ENCODE results near the gene HNF4A. TPM values are rescaled to one million over a fixed set of nuclear protein-coding genes. Genes with fewer than 3 reads are reported as not detected.

HNF4A gene
- total RNA-seq, 1 donor: not detected

GRCh38 chr20:44429017-44429339 lies 73.5 kb downstream of the HNF4A start:
- no peak for DNase-seq (ENCODE audit: low read depth)
- no peak overlapping the region for H3K4me3 ChIP-seq (ENCODE audit: low read depth, low read length)
- no peak for TF ChIP-seq CTCF (IDR thresholded peaks at IDR 0.05; ENCODE audit: insufficient read depth, low read depth, low read length)

GRCh38 chr20:44429419-44430269 lies 74.1 kb downstream of the HNF4A start:
- no peak overlapping the region for H3K4me3 ChIP-seq (ENCODE audit: low read depth, low read length)
- no peak for DNase-seq (ENCODE audit: low read depth)
- no peak for TF ChIP-seq CTCF (IDR thresholded peaks at IDR 0.05; ENCODE audit: insufficient read depth, low read depth, low read length)

GRCh38 chr20:44430270-44431065 lies 75.0 kb downstream of the HNF4A start:
- H3K4me3 ChIP-seq (ENCODE audit: low read depth, low read length): no peak overlapping the region
- TF ChIP-seq CTCF (IDR thresholded peaks at IDR 0.05; ENCODE audit: insufficient read depth, low read depth, low read length): no peak
- DNase-seq (ENCODE audit: low read depth): no peak

- DNase-seq (ENCODE audit: low read depth): no peak
- no peak for TF ChIP-seq CTCF (IDR thresholded peaks at IDR 0.05; ENCODE audit: insufficient read depth, low read depth, low read length)
These were observed 75.6 kb downstream of the HNF4A start for GRCh38 chr20:44431118-44431501.

GRCh38 chr20:44431502-44432234 lies 76.2 kb downstream of the HNF4A start:
- no peak overlapping the region for H3K4me3 ChIP-seq (ENCODE audit: low read depth, low read length)
- DNase-seq (ENCODE audit: low read depth): no peak
- no peak for TF ChIP-seq CTCF (IDR thresholded peaks at IDR 0.05; ENCODE audit: insufficient read depth, low read depth, low read length)

More at GRCh38 chr20:44431118-44431501, 75.6 kb downstream of the HNF4A start:
- no peak overlapping the region for H3K4me3 ChIP-seq (ENCODE audit: low read depth, low read length)

GRCh38 chr20:44432618-44433577 lies 77.4 kb downstream of the HNF4A start:
- TF ChIP-seq CTCF (IDR thresholded peaks at IDR 0.05; ENCODE audit: insufficient read depth, low read depth, low read length): no peak
- no peak for DNase-seq (ENCODE audit: low read depth)

More at GRCh38 chr20:44432618-44433577, 77.4 kb downstream of the HNF4A start:
- no peak overlapping the region for H3K4me3 ChIP-seq (ENCODE audit: low read depth, low read length)
